Suppressor macrophage treated with lipopolysaccharide for 1 hour (primary cell): ENCODE results near the gene HAO1.

Experiments
- DNase-seq, 3 donors: peaks; one replicate each; pipeline ENCODE4 v3.0.0-alpha.2; 2020 to 2022

HAO1 gene

GRCh38 chr20:7926323-7926722 lies 13.9 kb downstream of the HAO1 start:
- no peak for DNase-seq

DNA sequence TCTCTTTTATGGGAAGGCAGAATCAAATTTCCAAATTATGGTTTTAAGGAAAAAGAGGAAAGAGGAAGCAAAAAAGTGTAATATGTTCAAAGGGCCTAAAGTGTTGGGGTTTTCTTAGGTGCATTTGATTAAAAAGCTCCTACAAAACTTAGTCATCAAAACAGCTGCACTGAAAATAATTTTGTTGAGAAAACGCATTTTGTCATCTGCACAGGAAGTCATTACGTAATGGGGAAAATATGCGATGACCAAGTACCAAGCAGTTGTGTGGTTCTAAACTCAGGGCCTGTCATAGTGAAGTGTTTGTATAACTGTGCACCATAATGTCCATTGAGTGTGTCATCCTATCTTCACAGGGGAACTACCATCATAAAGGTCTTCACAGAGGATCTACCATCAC lies 15.6 kb downstream of the HAO1 start:
- peak; percentile 80 to 97 (median 94) for DNase-seq

DNA sequence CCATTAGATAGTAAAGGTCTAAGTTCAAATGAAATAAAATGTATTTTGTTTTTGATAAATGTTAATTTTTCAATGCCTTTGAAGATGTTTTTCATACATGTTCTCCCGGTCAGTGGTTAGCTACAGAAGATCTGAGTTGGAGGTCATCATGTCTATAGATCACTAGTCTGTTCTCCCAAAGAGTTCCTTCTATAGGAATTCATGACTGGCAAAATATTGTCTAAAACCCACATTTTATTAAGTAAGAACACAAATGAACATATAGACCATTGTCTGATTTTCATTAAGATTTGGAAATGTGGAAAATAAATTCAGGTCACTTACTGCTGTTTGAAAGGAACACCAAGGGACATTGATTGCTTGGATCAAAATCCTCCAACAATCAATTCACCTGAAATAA lies 23.6 kb downstream of the HAO1 start:
- DNase-seq = no peak

GRCh38 chr20:7912551-7912950 lies 27.7 kb downstream of the HAO1 start:
- no peak for DNase-seq

DNA sequence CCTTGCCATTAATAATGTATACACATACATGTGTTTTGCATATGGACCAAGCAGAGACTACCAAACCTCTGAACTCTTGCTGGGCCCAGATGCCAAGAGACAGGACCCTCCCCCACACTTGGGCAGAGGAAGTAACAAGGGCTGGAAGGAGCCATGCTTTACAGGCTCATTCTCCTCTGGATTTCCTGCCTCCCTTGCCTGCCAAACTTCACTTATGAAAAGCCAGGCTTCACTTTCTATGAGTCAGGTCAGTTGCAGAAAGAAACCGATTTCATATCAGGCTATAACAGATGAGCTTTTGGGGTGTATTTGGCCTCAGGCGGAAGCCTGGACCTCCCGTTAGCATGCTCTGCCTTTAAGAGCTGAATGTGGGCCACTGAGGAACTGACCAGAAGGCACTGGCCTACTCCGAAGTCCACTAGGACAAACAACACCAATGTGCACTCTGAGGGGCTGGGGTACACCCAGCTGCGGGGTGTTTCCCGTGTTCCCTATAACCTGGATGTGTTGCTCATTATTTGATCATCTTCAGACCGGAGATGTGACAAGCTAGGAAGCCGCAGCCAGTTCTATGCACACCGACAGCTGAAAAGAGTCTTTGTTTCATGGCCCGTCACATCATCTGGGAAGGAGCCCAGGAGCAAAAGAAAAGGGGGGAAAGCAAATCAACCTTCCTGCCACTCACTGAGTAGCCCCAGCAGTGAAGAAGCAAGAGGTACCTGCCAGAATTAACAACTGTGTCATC lies 28.5 kb downstream of the HAO1 start:
- DNase-seq = no peak

GRCh38 chr20:7908905-7909304 lies 31.4 kb downstream of the HAO1 start:
- no peak for DNase-seq

DNA sequence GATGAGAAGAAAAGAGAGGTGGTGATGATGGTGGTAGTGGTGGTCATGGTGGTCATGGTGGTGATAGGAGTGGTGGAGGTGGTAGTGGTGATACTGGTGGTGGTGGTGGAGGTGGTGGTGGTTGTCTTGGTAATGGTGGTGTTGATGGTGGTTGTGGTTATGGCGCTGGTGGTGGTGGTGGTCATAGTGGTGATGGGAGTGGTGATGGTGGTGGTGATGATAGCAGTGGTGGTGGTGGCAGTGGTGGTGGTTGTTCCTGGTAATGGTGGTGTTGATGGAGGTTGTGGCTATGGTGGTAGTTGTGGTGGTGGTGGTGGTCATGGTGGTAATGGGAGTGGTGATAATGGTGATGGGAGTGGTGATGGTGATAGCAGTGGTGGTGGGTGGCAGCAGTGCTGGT lies 36.8 kb downstream of the HAO1 start:
- DNase-seq = no peak

DNA sequence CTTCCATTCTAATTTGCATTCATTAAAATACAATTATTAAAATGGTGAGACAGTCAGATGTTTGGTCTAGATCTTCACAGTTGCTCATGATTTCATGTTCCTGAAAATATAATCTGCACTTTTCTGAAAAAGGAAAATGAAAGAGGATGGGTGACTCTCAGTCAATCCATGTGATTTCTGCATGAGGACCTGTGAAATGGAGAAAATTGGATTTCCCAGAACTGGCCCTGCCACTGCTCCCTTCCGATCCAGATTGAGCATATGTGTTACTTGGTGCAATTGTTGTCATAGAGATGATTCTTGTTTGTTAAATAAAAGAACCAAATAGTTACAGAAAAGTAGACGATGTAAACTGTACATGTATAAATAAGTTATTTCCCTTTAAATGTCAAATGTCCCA lies 37.4 kb downstream of the HAO1 start:
- DNase-seq = peak; percentile 17 to 77 (median 33)

GRCh38 chr20:7897781-7898364 lies 42.4 kb downstream of the HAO1 start:
- peak; percentile 39 to 84 (median 59) for DNase-seq

- peak in 2 of 3 donors; percentile 10 to 48 for DNase-seq
Observed at GRCh38 chr20:7893014-7893730, 47.1 kb downstream of the HAO1 start.

DNA sequence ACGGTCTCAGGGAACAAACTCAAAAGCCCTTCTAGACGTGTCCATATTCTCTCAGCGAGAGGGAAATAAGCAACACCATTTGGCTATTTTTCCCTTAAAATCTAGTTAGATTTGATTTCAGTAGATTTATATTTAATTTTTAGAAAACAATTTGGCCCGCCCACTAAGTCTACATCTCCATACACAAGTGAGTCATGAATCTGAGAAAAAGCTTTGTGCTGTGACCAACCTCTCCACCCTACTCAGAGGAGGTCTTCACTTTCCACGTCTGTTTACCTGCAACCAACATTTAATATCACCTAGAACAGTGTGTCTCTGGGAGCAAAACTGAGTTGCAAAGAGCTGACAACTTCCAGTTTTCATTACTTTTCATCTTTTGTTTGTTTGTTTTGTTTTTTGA lies 48.6 kb downstream of the HAO1 start:
- no peak for DNase-seq

GRCh38 chr20:7889736-7890135 lies 50.5 kb downstream of the HAO1 start:
- no peak for DNase-seq

- DNase-seq = no peak
Observed at GRCh38 chr20:7883741-7884140, 56.5 kb downstream of the HAO1 start.

DNA sequence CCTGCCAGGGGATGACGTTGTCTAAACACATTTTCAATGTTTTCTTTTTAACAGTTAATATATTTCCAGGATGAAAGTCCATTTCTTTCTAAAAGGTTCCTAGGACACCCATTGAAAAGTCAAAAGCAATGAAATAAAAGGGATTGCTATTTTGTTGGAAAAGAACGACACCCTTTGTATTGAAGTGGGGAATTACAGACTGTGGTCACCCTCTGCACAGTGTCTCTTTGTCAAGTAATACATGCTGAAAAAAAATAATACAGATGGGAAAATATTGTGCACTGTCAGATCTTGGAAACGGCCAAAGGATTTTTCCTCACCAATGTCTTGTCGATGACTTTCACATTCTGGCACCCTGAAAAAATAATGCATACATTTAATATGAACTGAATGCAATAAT lies 56.9 kb downstream of the HAO1 start:
- DNase-seq = no peak

- DNase-seq = no peak
Observed at GRCh38 chr20:7882076-7882475, 58.2 kb downstream of the HAO1 start.

- DNase-seq = peak; percentile 13 to 43 (median 17)
Observed at GRCh38 chr20:7881551-7881950, 58.7 kb downstream of the HAO1 start.

DNA sequence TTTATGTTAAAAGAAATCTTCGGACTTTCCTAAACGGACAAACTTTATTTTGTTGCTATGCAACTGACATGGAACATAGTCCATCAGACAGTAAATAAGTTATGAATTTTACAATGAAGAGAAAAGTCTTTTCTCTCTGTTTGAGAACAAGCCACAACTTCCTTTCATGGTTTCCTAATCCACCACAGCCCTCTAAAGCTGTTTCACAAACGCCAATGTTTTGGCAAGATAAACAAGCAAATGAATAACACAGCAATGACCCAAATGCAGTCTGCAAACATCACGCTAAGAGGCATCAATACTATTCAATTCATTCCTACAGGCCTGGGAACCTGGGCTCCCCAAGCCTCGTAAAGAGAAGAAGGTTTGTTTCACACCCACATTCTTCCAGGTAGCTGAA lies 60.4 kb downstream of the HAO1 start:
- peak in 1 of 3 donors; percentile 20 for DNase-seq

- no peak for DNase-seq
Observed at GRCh38 chr20:7868108-7868507, 72.2 kb downstream of the HAO1 start.

DNA sequence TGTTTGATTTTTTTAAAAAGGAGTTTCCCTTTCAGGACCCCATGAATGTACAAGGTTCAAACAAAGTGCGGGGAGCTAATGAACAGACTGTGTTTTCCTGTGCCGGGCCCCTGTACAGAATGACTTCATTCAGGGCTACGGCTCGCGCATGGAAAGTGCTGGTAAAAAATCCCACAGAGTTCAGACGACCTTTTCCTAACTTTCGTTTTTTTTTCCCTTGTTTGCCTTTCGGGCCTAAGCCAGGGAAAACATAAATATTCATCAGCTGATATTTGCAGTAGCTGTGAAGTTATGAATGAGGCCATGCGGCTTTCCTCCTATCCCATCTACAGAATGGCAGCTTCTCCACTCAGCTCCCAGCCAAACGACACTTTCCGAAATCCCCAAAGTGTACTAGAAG lies 74.0 kb downstream of the HAO1 start:
- DNase-seq = no peak

DNA sequence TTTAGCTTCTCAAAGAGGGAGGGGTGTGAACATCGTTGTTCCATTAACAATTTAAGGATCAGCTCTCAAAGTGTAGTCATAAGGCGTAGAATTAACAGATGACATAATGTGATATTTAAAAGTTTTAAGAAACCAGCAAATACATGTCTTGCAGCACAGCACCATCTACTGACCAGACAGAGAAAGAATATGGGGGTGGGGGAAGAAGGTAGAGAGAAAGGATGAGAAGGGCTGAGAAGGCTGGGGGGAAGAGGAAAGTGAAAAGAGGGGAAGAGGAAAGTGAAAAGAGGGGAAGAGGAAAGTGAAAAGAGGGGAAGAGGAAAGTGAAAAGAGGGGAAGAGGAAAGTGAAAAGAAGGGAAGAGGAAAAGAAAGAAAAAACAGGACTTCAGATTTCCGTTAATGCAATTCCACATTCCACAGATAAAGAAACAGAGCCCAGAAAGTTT lies 80.9 kb downstream of the HAO1 start:
- peak; percentile 43 to 48 (median 48) for DNase-seq

DNA sequence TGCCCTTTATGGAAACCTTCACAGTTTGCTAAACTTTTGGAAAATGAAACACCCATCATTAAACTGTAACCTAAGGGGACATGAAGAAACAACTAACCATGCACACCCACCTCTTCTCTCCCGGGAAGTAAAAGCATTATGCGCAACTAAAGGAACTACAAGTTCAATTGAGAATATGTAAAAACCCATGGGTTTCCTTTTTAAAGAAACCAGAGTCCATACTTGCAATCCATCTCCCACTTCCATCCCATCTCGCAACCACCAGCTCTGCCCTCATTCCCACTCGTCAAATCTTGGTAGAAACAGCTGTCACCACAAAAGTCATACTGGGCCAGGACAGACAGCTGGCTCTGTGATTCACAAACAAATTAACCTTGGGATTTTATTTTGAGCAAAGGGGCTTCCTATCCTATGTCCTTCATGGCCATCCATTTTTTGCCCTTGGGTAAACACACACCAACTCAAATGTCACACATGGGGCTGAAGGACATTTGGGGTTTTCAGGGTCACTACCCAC lies 81.5 kb downstream of the HAO1 start:
- DNase-seq = no peak

GRCh38 chr20:7856756-7857155 lies 83.5 kb downstream of the HAO1 start:
- peak in 1 of 3 donors; percentile 10 for DNase-seq

DNA sequence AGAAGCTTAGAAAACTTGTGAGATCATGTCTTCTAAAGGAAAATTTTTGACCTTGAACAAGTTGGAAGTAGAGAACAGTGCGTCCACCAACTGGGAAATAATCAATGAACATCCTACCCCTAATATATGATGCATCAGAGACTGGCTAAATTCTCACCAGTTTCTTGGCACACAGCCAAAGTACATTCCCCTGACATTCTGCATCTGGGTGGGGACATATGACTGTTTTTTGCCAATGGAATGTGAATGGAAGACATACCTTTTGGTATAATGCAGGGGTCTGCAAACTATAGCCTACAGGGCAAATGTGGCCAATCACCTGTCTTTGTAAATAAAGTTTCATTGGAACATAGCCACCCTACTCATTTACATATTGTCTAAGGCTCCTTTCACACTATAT lies 84.7 kb downstream of the HAO1 start:
- no peak for DNase-seq

- DNase-seq = no peak
Observed at GRCh38 chr20:7853493-7853892, 86.8 kb downstream of the HAO1 start.
